HG02798 (cell line): ENCODE measurements around the gene PTOV1.

Experiments
- ATAC-seq: cut with Tn5 transposase; IDR thresholded peaks from one replicate; pipeline ENCODE4 v1.9.1; 2021; ENCODE audit warnings: mild to moderate bottlenecking; ENCODE audit not compliant: unreplicated experiment, poor library complexity

The PTOV1 gene

DNA sequence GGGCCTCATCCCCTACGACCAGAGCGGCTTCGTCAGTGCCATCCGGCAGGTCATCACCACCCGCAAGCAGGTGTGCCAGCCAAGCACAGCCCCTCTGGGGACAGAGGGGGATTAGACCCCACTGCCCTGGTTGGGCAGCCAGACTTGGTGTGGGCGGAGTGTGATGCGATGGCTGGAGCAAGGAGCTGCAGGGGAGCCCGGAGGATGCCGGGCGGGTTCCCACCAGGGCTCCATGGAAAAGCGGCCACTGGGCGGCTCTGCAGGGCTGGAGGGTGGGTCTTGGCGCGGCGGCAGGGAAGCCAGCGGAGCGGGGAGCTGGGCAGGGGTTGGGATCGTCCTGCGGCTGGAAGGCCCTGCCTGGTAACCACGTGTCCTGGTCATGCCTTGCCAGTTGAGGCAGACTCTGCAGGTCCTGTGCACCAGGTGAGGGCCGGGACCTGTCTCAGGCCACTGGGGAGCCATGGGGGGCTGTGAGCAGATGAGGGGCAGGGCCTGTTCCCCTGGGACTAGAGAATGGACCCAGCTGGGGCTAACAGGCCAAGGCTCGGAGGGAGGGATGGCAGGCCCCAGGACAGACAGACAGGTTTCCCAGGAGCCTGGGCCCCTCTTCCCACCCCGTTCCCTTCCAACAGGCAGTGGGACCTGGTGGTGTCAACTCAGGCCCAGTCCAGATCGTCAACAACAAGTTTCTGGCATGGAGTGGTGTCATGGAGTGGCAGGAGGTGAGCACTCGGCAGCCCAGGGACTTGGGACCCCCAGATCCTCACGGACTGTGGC is 6.3 kb downstream of the PTOV1 start:
- ATAC-seq = no peak

- no peak for ATAC-seq
Observed at GRCh38 chr19:49857838-49858087, 6.8 kb downstream of the PTOV1 start.

GRCh38 chr19:49858088-49858985 is 7.4 kb downstream of the PTOV1 start:
- ATAC-seq = no peak

- ATAC-seq = no peak
Observed at GRCh38 chr19:49859682-49860335, 8.8 kb downstream of the PTOV1 start.

GRCh38 chr19:49860336-49861102 is 9.6 kb downstream of the PTOV1 start:
- ATAC-seq = no peak

GRCh38 chr19:49861107-49861506 is 10.1 kb downstream of the PTOV1 start:
- ATAC-seq = no peak

GRCh38 chr19:49861541-49862378 is 10.8 kb downstream of the PTOV1 start:
- no peak for ATAC-seq

- ATAC-seq = no peak
Observed at GRCh38 chr19:49862391-49863253, 11.7 kb downstream of the PTOV1 start.

- no peak for ATAC-seq
Observed at GRCh38 chr19:49863254-49863934, 12.4 kb downstream of the PTOV1 start.

- ATAC-seq = no peak
Observed at GRCh38 chr19:49863935-49864320, 13.0 kb downstream of the PTOV1 start.

DNA sequence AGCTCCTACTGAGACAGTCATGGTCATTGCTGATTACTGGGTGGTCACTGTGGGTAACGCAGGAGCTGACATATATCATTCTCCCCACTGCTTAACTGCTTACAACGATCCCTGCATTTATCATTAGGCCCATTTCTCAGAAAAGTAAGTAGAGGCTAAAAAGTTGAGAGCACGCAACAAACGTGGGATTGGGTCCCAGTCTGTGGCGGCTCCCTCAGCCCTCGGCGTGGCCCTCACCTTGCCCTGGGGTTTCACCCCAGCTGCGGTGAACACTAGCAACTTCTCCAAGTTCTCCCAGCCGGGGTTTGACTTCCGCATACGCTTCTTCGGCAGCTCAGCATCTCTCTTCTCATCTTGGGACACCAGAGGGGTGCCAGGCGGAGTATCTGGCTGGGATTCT is 13.9 kb downstream of the PTOV1 start:
- ATAC-seq = no peak

DNA sequence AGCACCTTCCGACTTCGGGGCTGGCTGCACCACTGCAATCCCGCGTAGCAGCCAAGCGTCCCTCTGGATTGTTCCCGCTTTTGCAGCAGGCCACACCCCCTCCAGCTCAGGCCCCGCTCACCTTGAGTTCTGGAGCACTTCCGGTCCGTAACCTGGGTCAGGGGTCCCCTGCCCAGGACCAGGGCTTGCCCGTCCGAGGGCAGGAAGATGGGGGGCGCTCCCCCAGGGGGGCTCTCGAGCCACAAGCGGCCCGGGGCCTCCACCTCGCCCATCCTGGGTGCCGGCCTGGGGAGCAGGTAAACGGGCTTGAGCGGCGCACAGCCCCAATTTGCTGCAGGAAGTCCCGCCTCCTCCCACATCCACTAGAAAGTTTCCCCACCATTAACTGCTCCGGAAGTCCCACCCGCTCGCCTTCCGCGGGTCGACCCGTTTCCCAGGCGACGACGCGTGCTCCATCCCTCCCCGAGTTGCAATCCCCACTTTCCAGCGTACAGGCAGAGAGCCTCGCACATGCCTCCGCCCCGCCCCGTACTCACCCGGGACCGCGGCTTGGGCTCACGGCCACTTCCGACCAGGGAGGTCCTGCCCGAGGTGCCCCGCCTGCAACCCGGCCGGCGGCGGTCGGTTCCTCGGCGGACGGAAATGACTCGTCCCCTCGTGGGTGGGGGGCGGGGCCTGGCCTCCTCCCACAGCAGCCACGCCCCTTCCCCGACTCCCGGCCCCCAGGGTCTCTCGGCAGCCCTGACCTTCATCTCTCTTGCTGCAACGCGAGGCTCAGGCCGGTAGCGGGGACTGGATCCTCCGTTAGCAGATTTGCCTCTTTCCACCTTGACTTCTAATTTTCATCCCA is 16.2 kb downstream of the PTOV1 start, which contains the start of gene PNKP:
Gene PNKP, minus strand, starts transcription at position 644 of the 850 bp plus-strand sequence. Its CDS starts 372 bp downstream, at position 272.
- ATAC-seq = peak; percentile 53

DNA sequence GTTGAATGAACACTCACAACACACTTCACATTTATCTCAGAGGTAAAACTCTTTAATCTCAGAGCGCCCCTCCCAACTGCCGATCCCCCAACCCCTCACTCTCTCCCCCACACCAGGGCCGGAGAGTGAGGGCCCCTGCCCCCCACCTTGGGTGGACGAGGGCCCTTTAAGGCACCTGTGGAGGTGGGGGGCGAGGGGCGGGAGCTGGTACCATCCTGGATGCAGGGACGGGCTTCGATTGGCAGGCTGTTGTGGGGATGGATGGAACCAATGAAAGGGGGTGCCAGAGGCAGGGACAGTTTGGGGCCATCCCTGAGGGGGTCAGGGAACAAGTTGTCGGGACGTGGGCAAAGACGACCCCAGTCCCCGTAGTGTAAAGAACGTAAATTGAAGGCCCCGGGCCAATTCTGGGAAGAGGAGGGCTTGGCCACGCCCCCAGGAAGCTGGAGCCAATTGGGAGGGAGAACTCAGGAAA is 18.1 kb downstream of the PTOV1 start:
- peak; percentile 9 for ATAC-seq

DNA sequence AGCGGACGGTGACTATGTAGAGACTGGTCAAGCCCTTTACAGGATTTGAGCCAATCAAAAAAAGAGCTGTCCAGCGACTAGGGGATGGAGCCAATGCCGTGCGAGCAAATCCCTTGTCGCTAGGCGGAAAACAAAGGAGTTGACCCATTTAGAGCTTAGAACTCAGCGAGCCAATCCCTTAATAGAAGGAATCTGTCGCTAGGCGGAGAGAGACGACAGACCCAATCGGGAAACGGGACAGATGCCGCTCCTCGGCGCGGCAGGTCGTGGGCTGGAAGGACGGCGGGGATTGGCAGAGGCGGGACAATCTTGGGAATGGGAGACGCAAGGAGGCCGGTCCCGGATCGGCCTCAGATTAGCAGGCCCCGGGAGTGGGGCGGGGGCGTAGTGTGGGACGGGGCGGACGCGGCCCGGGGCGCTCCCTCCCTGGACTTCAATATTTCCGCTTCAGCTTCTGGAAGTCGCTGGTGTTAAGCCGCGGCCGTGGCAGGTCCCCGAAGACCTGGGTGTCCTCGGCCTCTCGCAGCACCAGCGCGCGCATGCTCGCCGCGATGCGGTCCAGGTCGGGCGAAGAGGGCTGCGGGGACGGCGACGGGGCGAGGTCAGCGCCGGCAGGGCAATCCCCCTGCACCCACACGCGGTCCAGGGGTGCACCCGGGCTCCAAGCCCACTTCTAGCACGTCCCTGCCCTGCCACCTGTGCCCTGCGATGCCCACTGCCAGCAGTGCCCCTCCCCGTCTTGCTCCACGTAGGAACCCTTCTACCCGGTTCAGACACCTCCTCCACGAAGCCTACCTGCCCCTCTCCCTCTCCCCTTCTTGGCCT is 18.7 kb downstream of the PTOV1 start:
- ATAC-seq = peak; percentile 73

GRCh38 chr19:49870309-49870901 is 19.4 kb downstream of the PTOV1 start:
- no peak for ATAC-seq
